CD4-positive, alpha-beta T cell treated with Interleukin-1 beta for 1 hour (primary cell): ENCODE measurements around the gene LRRC57.
A peak's percentile ranks its signal among the peaks of the same experiment; 100 is the strongest.

Experiments used
- DNase-seq, 2 donors: peaks; one replicate each; pipeline ENCODE4 v3.0.0-alpha.2; 2020 to 2022

LRRC57 gene

GRCh38 chr15:42490671-42491538 lies 57.7 kb downstream of the LRRC57 start, which contains the start of gene ZNF106:
ZNF106 (minus strand) TSS chr15:42491141; CDS start chr15:42472289, 18,852 bp downstream.
- peak; percentile 91 to 93 for DNase-seq

- DNase-seq: no peak
These were observed 58.3 kb downstream of the LRRC57 start for GRCh38 chr15:42490291-42490670.
